CD4-positive, alpha-beta T cell treated with Interleukin-17A for 4 hours (primary cell): ENCODE data around the gene PSAT1.

ENCODE experiments used
- DNase-seq: peaks from one replicate; pipeline ENCODE4 v3.0.0-alpha.2; 2020; ENCODE audit warnings: mixed read lengths

PSAT1 gene

GRCh38 chr9:78370991-78371390 is 74.1 kb downstream of the PSAT1 start:
- DNase-seq, result no peak

- DNase-seq, result no peak
These were observed 75.1 kb downstream of the PSAT1 start for GRCh38 chr9:78371981-78372380.
